CD4-positive, alpha-beta T cell (primary cell): ENCODE results near the gene PHF14. TPM values are rescaled to one million over a fixed set of nuclear protein-coding genes. Genes with fewer than 3 reads are reported as not detected.

Experiments
- ATAC-seq: fragments of 200-7000 bp; cut with Tn5 transposase; one replicate; pipeline ENCODE4 v1.10.0; 2022; ENCODE audit warnings: mild to moderate bottlenecking; ENCODE audit not compliant: poor library complexity
- CTCF ChIA-PET: fragments of 350-600 bp; sonication (Branson Sonifier 250); formaldehyde crosslinking; loops from one replicate; lab custom pipeline; 2021; ENCODE audit warnings: antibody characterized with exemption, inconsistent platforms; lab: Charles Lee
- POLR2A ChIA-PET: fragments of 350-600 bp; sonication (Branson Sonifier 250); formaldehyde crosslinking; loops from one replicate; lab custom pipeline; 2021; ENCODE audit warnings: antibody characterized with exemption, inconsistent platforms; lab: Charles Lee
- DNase-seq, 14 experiments: peaks; one replicate each; pipeline ENCODE4 v3.0.0-alpha.2; 2013 to 2020; ENCODE audit warnings: mixed read lengths in 2 of 14
- H3K27ac ChIP-seq, 2 donors: one replicate each; pipeline versions ENCODE4 v1.5.1 to v1.7.0; 2013; ENCODE audit warnings: low read length in 2 of 2, low read depth in 1 of 2, mild to moderate bottlenecking in 1 of 2
- H3K27me3 ChIP-seq, 2 experiments: 1 replicate in 1 of 2; 2 replicates in 1 of 2; pipeline versions ENCODE4 v1.6.1 to v1.7.0; 2013; ENCODE audit warnings: low read length in 2 of 2, control low read depth in 1 of 2, mild to moderate bottlenecking in 1 of 2, moderate library complexity in 1 of 2; ENCODE audit not compliant: insufficient read depth in 2 of 2, control insufficient read depth in 1 of 2
- H3K36me3 ChIP-seq: one replicate; pipeline ENCODE4 v1.6.1; 2013; ENCODE audit warnings: low read length, control low read depth; ENCODE audit not compliant: insufficient read depth
- H3K4me1 ChIP-seq: one replicate; pipeline ENCODE4 v1.6.1; 2013; ENCODE audit warnings: low read length, control low read depth; ENCODE audit not compliant: insufficient read depth
- H3K4me3 ChIP-seq: one replicate; pipeline ENCODE4 v1.5.1; 2013; ENCODE audit warnings: mild to moderate bottlenecking, low read length, moderate library complexity
- H3K9me3 ChIP-seq, 2 experiments: 1 replicate in 1 of 2; 2 replicates in 1 of 2; pipeline versions ENCODE4 v1.6.1 to v1.7.0; 2013; ENCODE audit warnings: low read length in 2 of 2, mild to moderate bottlenecking in 2 of 2, control low read depth in 1 of 2, moderate library complexity in 1 of 2; ENCODE audit not compliant: control insufficient read depth in 1 of 2, insufficient read depth in 1 of 2
- H3K27ac Mint-ChIP-seq: one replicate; pipeline ENCODE4 v1.8.0; 2020; ENCODE audit warnings: mixed read lengths
- H3K27me3 Mint-ChIP-seq: one replicate; pipeline ENCODE4 v1.8.0; 2021; ENCODE audit warnings: mixed read lengths
- H3K36me3 Mint-ChIP-seq: one replicate; pipeline ENCODE4 v1.8.0; 2021; ENCODE audit warnings: low read depth, mixed read lengths
- H3K4me1 Mint-ChIP-seq: one replicate; pipeline ENCODE4 v1.8.0; 2021; ENCODE audit warnings: low read depth, mixed read lengths
- H3K4me3 Mint-ChIP-seq: one replicate; pipeline ENCODE4 v1.8.0; 2020; ENCODE audit warnings: mild to moderate bottlenecking, mixed read lengths
- H3K9me3 Mint-ChIP-seq: one replicate; pipeline ENCODE4 v1.8.0; 2020; ENCODE audit warnings: mixed read lengths
- intact Hi-C, 2 experiments: fragments of 100-400 bp; cut with DNase I in 1 of 2; cut with micrococcal nuclease in 1 of 2; formaldehyde crosslinking; loops; one replicate each; pipeline versions ENCODE4 v1.15.1 to v1.9.0; 2023 to 2025; cut with DNase I, micrococcal nuclease
- total RNA-seq, 174 experiments: library from RNA in 2 of 174; stranded (reverse) in 2 of 174; gene quantifications; one replicate each; pipeline ENCODE4 v1.2.3 and lab custom pipeline; 2021 to 2026
- TF ChIP-seq, protein P1 (sequence below): fragments of 200-600 bp; IDR thresholded peaks from one replicate; pipeline ENCODE4 v1.8.0; 2022; ENCODE audit warnings: antibody characterized with exemption, mild to moderate bottlenecking

The PHF14 gene
- total RNA-seq, 2 experiments from 2014 or later, result 23.1 TPM

DNA sequence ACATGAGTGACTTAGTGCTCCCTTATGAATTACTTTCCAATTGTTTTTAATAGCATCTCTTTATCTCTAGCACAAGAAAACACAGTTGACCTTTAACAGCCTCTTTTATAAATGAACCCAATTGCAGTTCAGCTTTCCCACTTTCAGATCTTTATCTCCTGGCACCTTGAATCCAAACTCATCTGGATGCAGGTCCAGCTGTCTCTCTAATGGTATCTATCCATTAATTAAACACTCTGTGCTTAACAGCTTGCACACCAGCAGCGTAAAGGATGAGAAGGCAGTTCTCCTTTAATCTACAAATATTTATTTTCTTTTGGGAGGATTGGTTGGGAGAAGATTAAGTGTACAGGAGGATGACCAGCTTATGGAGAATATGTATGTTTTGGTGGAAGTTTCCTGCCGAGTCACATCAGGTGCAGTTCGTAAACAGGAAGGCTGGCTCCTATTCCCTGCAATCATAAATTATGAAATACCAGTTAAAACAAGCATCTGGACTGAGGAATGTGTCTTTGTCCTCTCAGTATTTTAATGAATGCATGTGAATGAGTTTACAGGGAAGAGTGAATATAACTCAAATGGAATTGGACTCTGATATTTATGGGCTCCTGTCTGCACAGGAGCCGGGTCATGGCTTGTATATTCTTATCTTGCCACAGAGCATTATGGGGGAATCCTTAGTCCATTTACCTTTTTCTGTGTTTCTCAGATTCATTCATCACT is 232.7 kb downstream of the PHF14 start:
- Histone ChIP-seq H3K4me3 (no peak overlapping the region), H3K36me3 (no peaks in the 10 kb centered on the region), H3K27ac (no peak overlapping the region), H3K27me3 (no peaks in the 10 kb centered on the region), H3K9me3 (no peaks in the 10 kb centered on the region), H3K4me1 (no peaks in the 10 kb centered on the region)
- CTCF ChIA-PET, result no interaction called here
- H3K4me1 Mint-ChIP-seq, result no peaks in the 10 kb centered on the region
- H3K9me3 Mint-ChIP-seq, result no peaks in the 10 kb centered on the region
- no peak overlapping the region for H3K4me3 Mint-ChIP-seq
- intact Hi-C loops, result no loop called here
- TF ChIP-seq, protein P1, sequence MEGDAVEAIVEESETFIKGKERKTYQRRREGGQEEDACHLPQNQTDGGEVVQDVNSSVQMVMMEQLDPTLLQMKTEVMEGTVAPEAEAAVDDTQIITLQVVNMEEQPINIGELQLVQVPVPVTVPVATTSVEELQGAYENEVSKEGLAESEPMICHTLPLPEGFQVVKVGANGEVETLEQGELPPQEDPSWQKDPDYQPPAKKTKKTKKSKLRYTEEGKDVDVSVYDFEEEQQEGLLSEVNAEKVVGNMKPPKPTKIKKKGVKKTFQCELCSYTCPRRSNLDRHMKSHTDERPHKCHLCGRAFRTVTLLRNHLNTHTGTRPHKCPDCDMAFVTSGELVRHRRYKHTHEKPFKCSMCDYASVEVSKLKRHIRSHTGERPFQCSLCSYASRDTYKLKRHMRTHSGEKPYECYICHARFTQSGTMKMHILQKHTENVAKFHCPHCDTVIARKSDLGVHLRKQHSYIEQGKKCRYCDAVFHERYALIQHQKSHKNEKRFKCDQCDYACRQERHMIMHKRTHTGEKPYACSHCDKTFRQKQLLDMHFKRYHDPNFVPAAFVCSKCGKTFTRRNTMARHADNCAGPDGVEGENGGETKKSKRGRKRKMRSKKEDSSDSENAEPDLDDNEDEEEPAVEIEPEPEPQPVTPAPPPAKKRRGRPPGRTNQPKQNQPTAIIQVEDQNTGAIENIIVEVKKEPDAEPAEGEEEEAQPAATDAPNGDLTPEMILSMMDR, result no peak
- ATAC-seq, result no peak
- no peak overlapping the region for H3K27ac Mint-ChIP-seq
- no peaks in the 10 kb centered on the region for H3K36me3 Mint-ChIP-seq
- no peaks in the 10 kb centered on the region for H3K27me3 Mint-ChIP-seq
- no peak for DNase-seq
- POLR2A ChIA-PET, result no interaction called here

DNA sequence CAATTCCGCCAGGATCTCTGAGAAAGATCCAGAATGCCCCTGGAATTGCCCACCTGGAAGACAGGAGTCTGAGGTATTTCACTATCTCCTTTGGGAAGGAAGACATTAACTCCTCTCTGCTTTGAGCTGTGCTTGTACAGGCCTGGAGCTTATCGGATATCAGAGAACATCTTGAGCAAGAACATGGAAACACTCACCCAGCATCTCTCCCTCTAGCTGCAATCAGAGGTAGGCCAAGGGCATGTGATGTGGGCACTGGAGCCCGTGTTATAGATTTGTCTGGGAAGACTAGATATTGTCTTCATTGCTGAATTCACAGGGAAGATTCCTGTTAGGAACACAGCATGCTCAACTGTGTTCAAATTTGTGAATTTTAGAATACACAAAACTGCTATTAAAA is 233.9 kb downstream of the PHF14 start:
- no peaks in the 10 kb centered on the region for H3K36me3 Mint-ChIP-seq
- Histone ChIP-seq H3K27me3 (no peaks in the 10 kb centered on the region), H3K4me3 (no peak overlapping the region), H3K4me1 (no peaks in the 10 kb centered on the region), H3K36me3 (no peaks in the 10 kb centered on the region), H3K9me3 (no peaks in the 10 kb centered on the region), H3K27ac (no peak overlapping the region)
- H3K27me3 Mint-ChIP-seq, result no peaks in the 10 kb centered on the region
- H3K4me3 Mint-ChIP-seq, result no peak overlapping the region
- H3K9me3 Mint-ChIP-seq, result no peaks in the 10 kb centered on the region
- no peak overlapping the region for H3K27ac Mint-ChIP-seq
- DNase-seq, result no peak
- ChIA-PET POLR2A (no interaction called here), CTCF (no interaction called here)
- TF ChIP-seq, protein P1, result no peak
- intact Hi-C loops, result no loop called here
- H3K4me1 Mint-ChIP-seq, result no peaks in the 10 kb centered on the region
- ATAC-seq, result no peak

DNA sequence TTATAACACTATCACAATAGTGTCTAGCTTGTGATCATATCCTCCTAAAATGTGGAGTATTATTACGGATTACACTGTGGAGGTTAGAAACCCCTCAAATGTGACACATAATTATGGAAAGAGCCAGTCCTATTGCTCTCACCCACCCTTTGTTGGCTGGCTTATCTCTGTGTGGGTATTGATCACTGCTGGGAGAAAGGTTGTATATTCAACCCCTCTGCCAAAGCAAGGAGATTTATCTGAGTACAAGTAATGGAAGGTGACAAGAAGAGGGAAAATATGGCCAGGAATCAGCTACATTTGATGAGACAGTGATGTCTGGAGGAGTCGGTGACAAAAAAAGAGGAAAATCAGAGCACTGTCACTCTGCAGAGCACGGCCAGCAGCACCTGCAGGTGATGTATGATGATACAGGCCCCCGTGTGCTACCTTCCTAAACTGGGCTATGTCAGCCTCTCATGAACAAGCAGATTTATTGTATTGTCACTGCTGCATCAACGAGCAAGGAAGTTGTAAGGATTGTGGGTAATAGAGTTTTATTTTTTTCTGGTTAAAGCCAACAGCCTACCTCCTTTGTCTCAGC is 235.3 kb downstream of the PHF14 start:
- no peaks in the 10 kb centered on the region for H3K27me3 Mint-ChIP-seq
- H3K9me3 Mint-ChIP-seq, result no peaks in the 10 kb centered on the region
- no peaks in the 10 kb centered on the region for H3K4me1 Mint-ChIP-seq
- H3K27ac Mint-ChIP-seq, result no peak overlapping the region
- no peaks in the 10 kb centered on the region for H3K36me3 Mint-ChIP-seq
- no peak overlapping the region for H3K4me3 Mint-ChIP-seq
- DNase-seq (no peak), ATAC-seq (no peak)
- intact Hi-C loops, result no loop called here
- TF ChIP-seq, protein P1, result no peak
- Histone ChIP-seq H3K27me3 (no peaks in the 10 kb centered on the region), H3K9me3 (no peaks in the 10 kb centered on the region), H3K4me1 (no peaks in the 10 kb centered on the region), H3K36me3 (no peaks in the 10 kb centered on the region), H3K4me3 (no peak overlapping the region), H3K27ac (no peak overlapping the region)
- POLR2A ChIA-PET, result no interaction called here
- CTCF ChIA-PET, result no interaction called here
